HEK293T (cell line): ENCODE data around the gene C18orf63.

ENCODE experiments used
- FOXM1 ChIP-seq: fragments of 450-650 bp; IDR thresholded peaks from 2 replicates; pipeline ENCODE4 v1.6.1; 2017; ENCODE audit warnings: mild to moderate bottlenecking, borderline replicate concordance
- L3MBTL2 ChIP-seq: fragments of 450-650 bp; conservative IDR thresholded peaks from 2 replicates; pipeline ENCODE4 v1.6.1; 2016; ENCODE audit warnings: mild to moderate bottlenecking
- LEF1 ChIP-seq: fragments of 450-650 bp; IDR thresholded peaks from 2 replicates; pipeline ENCODE4 v1.6.1; 2017; ENCODE audit warnings: mild to moderate bottlenecking, borderline replicate concordance
- SP1 ChIP-seq: fragments of 450-650 bp; IDR thresholded peaks from 2 replicates; pipeline ENCODE4 v1.6.1; 2017
- SUZ12 ChIP-seq: fragments of 450-650 bp; IDR thresholded peaks from 2 replicates; pipeline ENCODE4 v1.6.1; 2016; ENCODE audit warnings: mild to moderate bottlenecking
- TARDBP ChIP-seq: fragments of 450-650 bp; IDR thresholded peaks from 2 replicates; pipeline ENCODE4 v1.6.1; 2016

DNA sequence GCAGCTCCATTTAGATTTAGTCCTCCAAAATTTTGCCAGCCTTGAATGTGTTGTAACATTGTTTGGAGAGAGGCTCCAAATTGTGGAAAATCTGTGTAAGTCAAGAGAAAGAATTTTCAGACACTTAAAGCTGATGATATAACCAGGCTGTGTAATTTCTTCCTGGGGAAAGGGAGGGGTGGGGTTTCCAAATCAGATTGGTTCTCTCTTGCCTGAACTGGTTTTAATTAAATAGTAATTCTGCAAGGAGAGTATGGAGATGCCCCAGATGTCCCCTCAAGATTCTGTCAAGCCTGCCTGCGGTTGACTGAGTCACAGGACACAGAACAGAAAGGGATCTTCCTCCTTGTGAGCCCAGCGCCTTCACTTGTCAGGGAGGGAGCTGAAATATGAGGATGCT is 54.5 kb downstream of the C18orf63 start:
- TF ChIP-seq L3MBTL2 (no peak), SP1 (no peak), SUZ12 (no peak), FOXM1 (no peak), TARDBP (no peak), LEF1 (no peak)
